Activated CD4-positive, alpha-beta T cell treated with anti-CD3 and anti-CD28 coated beads, Interleukin-2, amount 50 U/mL, for 4 hours (primary cell): Measurements from ENCODE around the gene MEIG1.
"Not testable (repeated sequence)": the region's sequence is repeated elsewhere in the genome, so short reads cannot be mapped to it uniquely, and the experiment has no call there.

Source experiments
- DNase-seq, 2 experiments: peaks; one replicate each; pipeline ENCODE4 v3.0.0-alpha.2; 2020

The MEIG1 gene, protein sequence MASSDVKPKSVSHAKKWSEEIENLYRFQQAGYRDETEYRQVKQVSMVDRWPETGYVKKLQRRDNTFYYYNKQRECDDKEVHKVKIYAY

DNA sequence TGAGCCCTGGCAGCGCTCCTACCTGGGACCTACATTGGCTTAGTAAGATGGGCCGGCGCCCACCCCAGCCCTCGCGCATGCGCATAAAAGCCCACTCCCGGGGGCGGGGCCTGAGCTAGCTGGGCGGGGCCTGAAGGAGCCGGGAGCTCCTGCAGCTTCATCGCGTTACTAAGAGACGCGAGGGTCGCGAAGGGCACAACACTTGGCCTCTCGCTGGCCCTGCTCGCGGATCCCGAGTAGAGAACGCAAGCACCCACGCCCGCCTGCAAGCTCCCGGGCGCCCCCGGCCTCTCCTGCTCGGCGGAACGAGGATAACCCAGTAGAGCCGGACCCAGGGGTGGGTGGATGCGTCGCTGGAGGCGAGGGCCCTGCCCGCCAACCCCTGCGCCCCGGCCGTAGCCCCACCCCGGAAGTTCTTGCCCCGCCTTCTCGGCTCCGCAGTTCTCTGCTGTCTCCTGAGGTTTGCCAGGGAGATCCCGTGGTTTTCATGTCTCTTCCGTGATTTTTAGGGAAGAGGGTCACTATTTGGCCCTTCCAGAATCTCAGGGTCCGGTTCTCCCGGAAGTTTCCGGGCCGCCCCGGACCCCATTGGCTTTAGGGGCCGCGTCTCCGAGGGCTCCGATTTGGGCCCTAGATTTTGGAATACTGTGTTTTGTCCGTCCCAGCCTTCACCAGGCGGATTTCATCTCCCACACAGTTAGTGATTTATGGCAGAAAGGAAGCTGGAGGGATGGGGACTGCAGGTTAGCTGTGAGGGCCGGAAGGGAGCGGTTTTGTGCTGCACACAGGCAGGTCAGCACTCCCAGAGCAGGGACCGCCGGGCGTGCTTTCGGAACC, at the start of gene MEIG1:
TSS of gene MEIG1 (plus strand) at position 168 of the 837 bp plus-strand sequence. CDS start 7,081 bp downstream, outside the sequence.
- peak; percentile 87 to 88 for DNase-seq

DNA sequence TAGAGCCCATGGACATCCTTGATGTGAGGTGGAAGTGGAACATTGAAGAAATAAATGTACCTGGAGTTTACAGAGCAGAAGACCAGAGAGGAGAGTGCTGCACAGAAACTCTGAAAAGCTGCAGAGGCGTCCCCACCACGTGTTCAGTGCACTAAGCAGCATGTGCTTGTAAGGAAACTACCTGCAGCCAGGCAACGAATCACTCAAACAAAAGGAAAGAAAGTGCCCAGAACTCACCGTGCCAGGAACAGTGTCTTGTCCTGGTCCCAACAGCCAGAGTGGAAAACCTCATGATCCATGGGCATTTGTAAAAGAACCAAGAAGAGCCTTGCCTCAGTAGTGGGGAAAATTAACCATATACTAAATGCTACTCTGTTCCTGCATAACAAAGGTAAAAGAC, 48.2 kb upstream of the MEIG1 start:
- DNase-seq, result no peak

DNA sequence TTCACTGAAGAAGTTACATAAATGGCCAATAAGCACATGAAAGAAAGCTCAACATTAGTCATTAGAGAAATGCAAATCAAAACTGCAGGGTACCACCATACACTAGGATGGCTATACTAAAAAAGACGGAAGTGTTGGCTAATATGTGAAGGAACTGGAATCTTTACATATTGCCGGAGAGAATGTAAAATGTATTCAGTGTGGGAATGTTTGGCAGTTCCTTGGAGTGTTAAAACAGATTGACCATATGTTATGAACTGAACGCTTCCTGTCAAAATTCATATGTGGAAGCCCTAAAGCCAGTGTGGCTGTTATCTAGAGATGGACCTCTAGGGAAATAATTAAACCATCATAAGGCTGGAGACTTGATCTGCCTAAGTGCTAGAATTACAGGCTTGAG, 47.4 kb upstream of the MEIG1 start:
- no peak for DNase-seq

DNA sequence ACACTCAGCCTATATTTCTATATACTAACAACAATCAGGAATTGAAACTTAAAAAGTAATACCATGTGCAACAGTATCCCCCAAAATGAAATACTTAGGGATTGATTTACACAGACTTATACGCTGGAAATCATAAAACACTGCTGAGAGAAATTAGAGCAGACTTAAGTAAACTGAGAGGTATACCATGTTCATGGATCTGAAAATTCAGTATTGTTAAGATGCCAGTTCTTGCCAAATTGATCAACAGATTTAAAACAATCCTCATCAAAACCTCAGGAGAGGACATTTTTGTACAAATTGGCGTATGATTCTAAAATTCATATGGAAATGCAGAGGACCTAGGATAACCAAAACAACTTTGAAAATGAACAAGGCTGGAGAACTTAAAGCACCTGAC, 42.6 kb upstream of the MEIG1 start:
- no peak for DNase-seq

DNA sequence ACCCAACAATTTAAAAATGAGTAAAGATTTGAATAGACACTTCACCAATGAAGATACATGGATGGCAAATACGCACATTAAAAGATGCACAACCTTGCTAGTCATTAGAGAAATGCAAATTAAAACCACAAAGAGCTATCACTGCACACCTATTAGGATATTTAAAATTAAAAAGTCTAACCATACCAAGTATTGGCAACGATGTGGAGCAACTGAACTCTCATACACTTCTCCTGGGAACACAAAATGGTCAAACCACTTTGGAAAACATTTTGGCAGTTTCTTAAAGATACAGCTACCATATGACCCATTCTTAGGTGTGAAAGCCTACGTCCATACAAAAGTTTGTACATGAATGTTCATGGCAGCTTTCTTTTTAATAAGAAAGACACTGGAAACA, 41.4 kb upstream of the MEIG1 start:
- DNase-seq, result no peak

DNA sequence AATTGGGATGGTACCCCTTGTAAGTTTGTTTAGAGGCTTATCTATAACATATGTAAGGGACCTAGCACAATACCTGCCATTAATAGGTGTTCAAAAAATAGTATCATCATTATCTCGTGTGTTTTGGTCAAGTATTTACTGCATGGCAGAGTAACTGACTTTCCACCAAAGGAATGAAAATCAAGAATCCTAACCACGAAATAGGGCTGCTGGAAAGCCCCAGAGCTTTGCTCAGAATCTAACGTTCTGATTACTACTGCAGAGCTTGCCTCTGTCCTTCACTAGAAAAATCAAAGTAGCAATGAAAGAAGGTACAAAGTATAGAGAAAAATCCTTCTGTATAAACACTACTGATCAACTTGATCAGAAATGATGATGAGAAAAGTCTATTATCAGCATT, 40.2 kb upstream of the MEIG1 start:
- DNase-seq, result no peak

DNA sequence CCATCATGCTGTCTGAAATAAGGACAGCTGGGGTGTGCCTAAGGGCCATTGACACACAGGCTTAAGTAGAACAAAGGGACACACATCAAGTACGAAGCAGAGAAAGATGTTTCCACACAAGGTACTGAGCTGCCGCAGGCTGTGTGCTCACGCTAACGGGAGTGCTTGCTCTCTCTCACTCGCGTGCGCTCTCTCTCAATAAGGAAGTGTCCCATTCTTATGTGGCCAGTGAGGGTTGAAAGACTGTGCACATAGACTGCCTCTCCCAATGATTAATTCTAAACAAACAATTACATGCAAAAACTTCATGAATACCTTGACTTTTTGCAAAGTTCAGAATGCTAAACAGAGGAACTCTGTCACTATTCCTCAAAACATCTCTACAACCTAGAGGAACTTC, 35.2 kb upstream of the MEIG1 start:
- DNase-seq, result no peak

DNA sequence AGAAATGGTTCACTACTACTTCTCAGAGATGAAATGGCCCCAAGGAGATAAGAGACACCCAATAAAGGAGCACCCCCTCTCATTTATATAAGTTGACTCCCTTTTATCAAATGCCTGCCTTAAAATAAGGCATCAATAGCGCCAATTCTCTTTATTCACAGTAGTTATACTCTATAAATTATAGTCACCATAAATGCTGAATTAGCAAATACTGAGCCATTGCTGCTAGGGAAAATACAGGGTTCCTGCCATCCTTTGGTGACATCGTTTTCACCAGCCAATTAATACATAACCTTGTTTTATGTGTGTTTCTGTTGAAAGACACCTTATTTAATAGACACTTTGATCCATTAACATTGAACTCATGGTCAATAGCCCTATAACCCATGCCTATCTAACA, 33.9 kb upstream of the MEIG1 start:
- DNase-seq, result no peak

DNA sequence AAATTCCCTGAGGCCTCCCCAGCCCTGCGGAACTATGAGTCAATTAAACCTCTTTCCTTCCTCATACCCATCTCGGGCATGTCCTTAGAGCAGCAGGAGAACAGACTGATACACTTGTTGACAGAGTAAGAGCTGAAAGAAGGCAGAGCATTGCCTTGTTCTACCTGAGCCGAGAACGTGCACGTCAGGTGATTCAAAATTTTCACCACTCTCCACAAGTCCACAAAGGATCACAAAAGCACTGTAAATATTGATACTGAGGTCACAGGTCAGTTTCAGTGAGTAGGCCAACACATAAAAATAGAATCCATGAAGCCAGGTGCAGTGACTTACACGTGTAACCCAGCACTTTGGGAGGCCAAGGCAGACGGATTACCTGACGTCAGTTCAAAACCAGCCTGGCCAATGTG, 33.1 kb upstream of the MEIG1 start:
- no peak for DNase-seq

DNA sequence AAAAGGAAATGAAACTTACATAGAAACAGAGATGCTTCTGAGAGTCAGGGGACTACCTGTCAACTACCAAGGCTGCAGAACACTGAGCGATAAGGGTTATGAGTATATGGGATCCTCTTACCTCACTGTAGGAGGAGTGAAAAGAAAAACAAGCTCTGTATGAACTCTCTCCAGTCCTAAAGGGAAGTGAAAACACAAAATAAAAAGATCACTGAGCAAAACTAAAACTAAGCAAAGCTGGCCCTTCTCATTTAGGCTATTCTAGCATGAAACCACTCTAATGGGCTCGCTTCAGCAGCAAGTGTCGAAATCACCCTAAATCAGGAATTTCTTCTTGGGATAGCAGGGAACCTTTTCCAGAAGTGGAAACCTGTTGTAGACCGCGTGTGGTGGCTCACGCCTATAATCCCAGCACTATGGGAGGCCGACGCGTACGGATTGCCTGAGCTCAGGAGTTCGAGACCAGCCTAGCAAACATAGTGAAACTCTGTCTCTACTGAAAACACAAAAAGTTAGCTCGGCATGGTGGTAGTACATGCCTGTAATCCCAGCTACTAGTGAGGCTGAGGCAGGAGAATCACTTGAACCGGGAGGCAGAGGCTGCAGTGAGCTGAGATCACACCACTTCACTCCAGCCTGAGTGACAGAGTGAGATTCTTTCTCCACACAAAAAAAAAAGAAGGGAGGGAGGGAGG, 32.3 kb upstream of the MEIG1 start:
- DNase-seq, result no peak

DNA sequence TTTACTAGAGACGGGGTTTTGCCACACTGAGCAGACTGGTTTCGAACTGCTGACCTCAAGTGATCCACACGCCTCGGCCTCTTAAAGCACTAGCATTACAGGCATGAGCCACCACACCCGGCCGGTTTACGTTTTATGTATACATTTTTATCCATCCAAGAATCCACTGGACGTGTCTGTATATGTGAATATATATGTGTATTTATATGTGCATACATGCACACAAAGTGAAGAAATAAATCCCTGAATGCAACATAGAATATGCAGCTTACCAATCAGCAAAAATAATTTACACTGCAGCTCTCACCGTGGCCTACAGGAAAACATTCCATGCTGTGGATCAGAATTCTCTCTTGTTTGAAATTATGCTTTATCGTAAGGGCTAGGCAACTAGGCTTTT, 28.6 kb upstream of the MEIG1 start:
- no peak for DNase-seq

DNA sequence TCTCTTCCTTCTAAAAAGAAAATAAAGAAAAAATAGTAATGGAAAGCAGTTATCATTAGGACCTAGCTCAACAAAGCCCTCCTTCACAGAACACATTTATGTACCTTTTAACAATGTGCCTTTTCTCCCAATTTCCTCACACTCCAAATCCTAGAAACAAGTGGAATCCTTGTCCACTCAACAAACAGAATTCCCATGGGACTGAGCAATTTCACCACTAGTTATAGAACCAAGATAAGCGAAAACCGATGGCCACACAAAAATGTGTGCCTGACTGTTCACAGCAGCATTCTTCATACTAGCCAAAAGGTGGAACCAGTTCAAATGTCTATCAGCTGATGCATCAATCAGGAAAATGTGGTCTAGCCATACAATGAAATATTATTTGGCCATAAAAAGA, 22.6 kb upstream of the MEIG1 start:
- DNase-seq, result no peak

DNA sequence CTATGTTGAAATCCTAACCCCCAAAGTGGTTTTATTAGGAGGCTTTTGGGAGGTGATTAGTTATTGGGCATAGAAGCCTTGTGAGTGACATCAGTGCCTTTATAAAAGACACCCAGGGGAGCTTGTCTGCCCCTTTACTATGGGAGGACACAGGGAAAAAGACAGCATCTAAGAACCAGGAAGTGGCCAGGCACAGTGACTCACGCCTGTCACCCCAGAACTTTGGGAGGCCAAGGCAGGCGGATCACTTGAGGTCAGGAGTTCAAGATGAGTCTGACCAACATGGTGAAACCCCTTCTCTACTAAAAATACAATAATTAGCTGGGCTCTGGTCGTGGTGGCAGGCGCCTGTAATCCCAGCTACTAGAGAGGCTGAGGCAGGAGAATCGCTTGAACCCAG, 20.2 kb upstream of the MEIG1 start:
- DNase-seq, result not testable (repeated sequence)

DNA sequence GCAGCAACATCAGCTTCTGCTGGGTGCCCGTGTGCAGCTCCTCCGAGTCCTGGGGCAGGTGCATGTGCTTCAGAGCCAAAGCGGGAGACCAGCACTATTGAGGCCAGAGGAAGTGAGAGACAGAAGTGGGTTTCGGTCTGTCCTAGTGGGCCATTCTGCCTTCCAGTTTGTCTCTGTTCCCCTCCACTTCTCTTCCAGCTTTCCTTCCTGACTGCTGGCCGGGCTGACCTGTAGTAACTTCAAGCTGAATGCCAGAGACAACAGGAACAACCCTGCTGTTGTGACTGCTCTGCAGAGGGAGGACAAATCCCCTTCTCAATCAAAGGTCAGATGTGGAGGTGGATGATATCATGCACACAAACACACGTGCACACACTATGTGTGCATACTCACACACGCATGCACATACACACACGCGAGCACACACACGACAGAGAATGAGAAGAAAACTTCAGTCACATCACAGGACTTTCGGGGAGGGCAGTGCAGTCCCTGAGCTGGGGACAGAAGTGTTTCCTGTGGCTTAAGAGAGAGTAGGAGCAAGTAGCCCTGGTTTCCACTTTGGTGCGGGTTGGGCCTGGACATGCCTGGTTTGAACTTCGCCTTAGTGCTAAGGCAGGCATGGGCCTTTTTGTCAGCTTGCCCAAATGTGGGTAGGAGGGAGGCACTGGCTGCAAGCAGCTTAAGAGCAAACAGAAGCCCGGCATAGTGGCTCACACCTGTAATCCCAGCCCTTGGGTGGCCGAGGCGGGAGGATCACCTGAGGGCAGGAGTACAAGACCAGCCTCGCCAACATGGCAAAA, 16.8 kb upstream of the MEIG1 start:
- not testable (repeated sequence) for DNase-seq

DNA sequence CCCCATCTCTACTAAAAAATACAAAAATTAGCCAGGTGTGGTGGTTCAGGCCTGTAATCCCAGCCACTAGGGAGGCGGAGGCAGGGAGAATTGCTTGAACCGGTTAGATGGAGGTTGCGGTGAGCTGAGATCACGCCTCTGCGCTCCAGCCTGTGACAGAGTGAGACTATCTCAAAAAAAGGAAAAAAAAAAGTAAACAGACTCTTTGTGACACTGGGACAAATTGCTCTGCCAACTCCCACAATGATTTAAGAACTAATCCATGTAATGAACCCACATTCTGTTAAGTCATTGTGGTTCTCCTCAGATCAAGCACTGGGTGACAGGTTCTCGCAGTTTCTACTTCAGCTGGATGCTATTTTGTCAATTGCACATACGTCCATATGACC, 16.2 kb upstream of the MEIG1 start:
- not testable (repeated sequence) for DNase-seq

DNA sequence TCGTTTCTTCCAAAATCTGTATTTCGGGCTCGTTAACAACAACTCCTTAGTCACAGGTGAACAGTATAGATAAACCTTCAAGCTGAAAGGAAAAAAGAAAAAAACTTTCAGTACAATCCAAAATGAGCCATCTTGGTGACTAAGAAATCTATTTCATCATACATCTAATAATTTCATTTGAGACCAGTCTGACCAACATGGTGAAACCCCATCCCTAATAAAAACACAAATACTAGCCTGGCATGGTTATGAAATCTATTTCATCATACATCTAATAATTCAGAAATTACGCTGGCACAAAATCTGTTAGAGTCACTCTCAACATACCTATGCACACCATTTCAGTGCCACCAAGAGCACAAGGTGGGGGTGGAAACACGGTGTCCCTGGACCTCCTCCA, 14.1 kb upstream of the MEIG1 start:
- DNase-seq, result no peak

DNA sequence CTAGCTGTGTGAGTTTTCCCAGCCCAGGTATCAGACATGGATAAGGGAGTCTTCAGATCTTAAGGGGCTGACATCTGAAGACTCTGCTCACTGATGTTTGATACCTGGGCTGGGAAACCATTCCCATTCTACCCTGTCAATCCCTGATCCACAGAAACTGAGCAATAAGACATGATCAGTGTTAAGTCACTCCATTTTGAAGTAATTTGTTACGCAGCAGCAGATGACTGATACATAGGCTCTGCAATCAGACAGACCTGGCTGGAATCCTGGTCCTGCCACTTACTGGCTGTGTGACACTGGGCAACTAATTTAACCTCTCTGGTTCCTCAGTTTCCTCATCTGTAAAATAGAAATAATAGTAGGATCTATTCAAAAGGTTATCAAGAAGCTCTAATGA, 11.9 kb upstream of the MEIG1 start:
- no peak for DNase-seq

DNA sequence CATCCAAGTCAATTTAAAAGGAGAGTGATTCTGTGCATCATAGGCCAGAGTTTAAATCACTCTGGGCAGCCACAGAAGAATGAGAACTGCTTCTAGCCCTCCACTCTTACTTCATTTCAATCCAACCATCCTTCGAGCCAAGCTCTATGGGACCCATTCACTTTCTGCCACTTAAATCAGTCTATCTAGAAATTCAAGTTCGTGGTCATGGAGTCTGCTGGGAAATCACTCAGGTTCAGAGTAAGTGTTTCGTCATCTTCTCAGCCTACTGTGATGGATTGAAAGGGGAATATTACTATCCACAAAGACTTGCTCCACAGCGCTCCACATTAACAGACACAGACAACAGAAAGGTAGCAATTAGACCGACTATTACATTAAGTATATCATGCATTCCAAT, 9.9 kb upstream of the MEIG1 start:
- DNase-seq, result no peak

DNA sequence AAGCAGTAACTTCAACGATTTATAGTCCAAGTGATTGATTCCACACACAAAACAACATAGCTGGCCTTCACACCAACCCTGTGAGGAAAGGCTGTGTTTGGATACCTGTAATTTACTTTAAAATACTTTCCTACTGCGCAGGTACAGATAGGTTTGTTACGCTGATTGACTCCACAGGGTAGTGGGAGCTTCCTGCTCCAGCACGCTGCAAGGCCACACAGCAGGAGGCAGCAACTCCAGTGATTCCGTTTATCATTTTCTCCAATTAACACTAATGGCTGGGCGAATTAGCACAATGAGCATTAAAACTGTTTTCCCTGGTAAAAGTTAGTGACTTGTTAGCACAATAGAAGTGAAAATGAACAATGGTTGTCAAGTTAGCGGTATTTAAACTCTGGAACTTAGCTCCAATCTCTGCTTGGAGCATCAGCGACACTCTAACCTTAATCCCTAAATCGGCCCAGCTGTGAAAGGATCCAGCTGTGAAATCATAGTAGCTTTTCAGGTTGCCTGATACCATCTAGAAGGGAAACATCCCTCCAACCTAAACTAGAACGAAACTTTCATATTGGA, 6.3 kb upstream of the MEIG1 start:
- no peak for DNase-seq

DNA sequence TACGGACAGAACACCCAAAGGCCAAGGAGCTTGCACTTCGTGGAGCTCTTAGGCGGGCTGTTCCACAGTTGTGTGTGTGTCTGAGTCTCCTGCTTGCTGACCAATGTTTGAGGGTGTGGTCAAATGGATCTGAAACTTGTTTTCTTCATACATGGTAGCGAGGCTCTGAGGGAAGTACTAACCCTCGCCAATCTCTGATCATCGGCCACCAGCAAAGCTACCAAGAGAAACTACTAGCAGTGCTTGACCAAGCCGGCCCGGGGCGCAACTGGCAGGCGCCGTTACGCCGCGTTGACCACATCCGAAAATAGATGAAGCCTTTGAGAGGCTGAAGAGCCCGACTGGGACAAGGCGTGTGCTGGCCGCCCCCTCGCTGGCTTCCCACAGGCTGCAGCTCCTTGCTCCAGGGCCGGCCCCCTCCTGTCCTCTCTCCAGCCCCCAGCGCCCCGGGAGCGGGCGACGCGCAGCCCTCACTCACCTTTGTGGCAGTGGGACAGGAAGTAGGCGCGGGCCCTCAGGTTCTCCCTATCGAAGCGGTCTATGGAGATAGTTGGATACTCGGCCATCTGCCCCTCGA, 5.7 kb upstream of the MEIG1 start:
- DNase-seq, result no peak

DNA sequence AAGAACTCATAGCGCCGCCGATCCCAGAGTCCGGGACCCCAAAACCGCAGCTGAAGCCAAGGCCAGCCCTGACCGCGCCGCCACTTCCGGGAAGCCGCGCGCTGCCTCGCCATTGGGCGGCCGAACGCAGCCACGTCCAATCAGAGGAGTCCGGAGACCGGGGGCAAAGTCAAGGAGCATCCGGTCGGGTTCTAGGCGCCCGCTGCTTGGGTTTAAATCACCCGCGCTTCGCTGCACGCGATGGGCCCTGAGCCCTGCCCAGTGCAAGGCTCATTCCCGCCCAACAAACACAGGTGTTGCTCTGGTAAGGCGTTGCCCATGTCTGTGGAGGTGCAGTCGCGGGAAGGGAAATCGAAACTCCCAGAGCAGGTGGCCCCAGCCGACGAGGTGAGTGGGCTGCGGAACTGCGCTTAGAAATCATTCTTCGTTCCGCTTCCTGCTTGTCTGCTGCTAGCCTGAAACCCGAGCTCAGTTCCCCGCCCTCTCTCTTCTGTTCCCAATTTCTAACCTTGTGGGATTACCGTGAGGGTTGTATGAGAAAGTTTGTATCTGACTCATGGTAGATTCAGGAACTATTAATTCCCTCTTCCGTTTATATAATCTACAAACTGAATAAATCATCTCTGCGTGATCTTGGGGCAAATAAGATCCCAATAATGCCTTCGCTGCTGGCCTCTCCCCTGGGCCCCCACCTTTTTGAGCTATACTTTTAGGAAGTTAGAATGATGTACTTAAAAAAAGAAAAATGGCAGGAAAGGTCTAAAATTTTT, 5.0 kb upstream of the MEIG1 start, which contains the start of gene DCLRE1C:
TSS of gene DCLRE1C (minus strand) at position 96 of the 770 bp plus-strand sequence. CDS start at position 10, 86 bp downstream.
- peak; percentile 80 to 82 for DNase-seq

DNA sequence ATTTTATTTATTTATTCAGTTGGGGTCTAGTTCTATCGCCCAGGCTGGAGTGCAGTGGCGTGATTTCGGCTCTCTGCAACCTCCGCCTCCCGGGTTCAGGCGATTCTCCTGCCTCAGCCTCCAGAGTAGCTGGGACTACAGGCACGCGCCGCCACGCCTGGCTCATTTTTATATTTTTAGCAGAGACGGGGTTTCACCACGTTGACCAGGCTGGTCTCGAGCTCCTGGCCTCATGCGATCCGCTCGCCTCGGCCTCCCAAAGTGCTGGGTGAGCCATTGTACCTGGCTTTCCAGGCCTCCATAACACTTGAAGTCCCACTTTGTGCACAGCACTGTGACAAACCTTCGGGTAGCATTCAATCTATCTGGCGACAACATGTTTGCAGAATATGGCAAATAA, 4.3 kb upstream of the MEIG1 start:
- no peak for DNase-seq
